NCI-H2227 (cell line): Measurements from ENCODE around the gene PXK.
A peak's percentile ranks its signal among the peaks of the same experiment; 100 is the strongest.
"Not testable (repeated sequence)": the region's sequence is repeated elsewhere in the genome, so short reads cannot be mapped to it uniquely, and the experiment has no call there.

Experiments used
- DNase-seq: peaks from one replicate; lab custom pipeline; 2025; ENCODE audit not compliant: unreplicated experiment; lab: John Stamatoyannopoulos, UW

The PXK gene

GRCh38 chr3:58332575-58333188, at the start of gene PXK:
TSS of gene PXK (plus strand) at chr3:58332892. CDS start at chr3:58332989, 97 bp downstream.
- DNase-seq = peak; percentile 69

GRCh38 chr3:58285334-58285733, 47.4 kb upstream of the PXK start:
- DNase-seq = no peak

GRCh38 chr3:58287354-58287753, 45.3 kb upstream of the PXK start:
- no peak for DNase-seq

GRCh38 chr3:58288011-58288728, 44.5 kb upstream of the PXK start:
- DNase-seq = no peak

GRCh38 chr3:58288964-58289613, 43.6 kb upstream of the PXK start:
- not testable (repeated sequence) for DNase-seq

- not testable (repeated sequence) for DNase-seq
These were observed 42.2 kb upstream of the PXK start for GRCh38 chr3:58290446-58290845.

GRCh38 chr3:58291671-58292338, 40.9 kb upstream of the PXK start:
- DNase-seq = no peak

GRCh38 chr3:58292866-58293265, 39.8 kb upstream of the PXK start:
- DNase-seq = no peak

GRCh38 chr3:58293516-58293915, 39.2 kb upstream of the PXK start:
- DNase-seq = no peak

GRCh38 chr3:58296269-58296668, 36.4 kb upstream of the PXK start:
- no peak for DNase-seq

- DNase-seq = no peak
These were observed 35.8 kb upstream of the PXK start for GRCh38 chr3:58296843-58297242.

GRCh38 chr3:58298190-58298589, 34.5 kb upstream of the PXK start:
- DNase-seq = no peak

GRCh38 chr3:58299075-58299474, 33.6 kb upstream of the PXK start:
- DNase-seq = no peak

- peak; percentile 28 for DNase-seq
These were observed 32.7 kb upstream of the PXK start for GRCh38 chr3:58299839-58300516.

GRCh38 chr3:58305882-58306711, 26.6 kb upstream of the PXK start, which contains the start of the genes HTD2 and RPP14:
TSS of gene HTD2 (plus strand) at chr3:58306520. CDS start at chr3:58317614, 11,094 bp downstream.
TSS of gene RPP14 (plus strand) at chr3:58306245. CDS start at chr3:58310330, 4,085 bp downstream.
- peak; percentile 96 for DNase-seq

GRCh38 chr3:58307639-58308215, 25.0 kb upstream of the PXK start:
- peak; percentile 25 for DNase-seq

GRCh38 chr3:58308728-58309127, 24.0 kb upstream of the PXK start:
- no peak for DNase-seq

GRCh38 chr3:58317811-58318210, 14.9 kb upstream of the PXK start:
- no peak for DNase-seq

GRCh38 chr3:58321791-58322190, 10.9 kb upstream of the PXK start:
- DNase-seq = no peak

GRCh38 chr3:58322793-58323192, 9.9 kb upstream of the PXK start:
- DNase-seq = no peak
